Neutrophil (primary cell): ENCODE data around the gene RFPL1.
"Not testable (repeated sequence)": the region's sequence is repeated elsewhere in the genome, so short reads cannot be mapped to it uniquely, and the experiment has no call there.

ENCODE experiments used
- H3K27ac ChIP-seq: fragments of 200-600 bp; sonication (generic); 2 replicates; pipeline ENCODE4 v1.5.1; 2016; ENCODE audit warnings: mild to moderate bottlenecking, moderate library complexity
- H3K27me3 ChIP-seq: fragments of 200-600 bp; sonication (generic); 2 replicates; pipeline ENCODE4 v1.6.0; 2016; ENCODE audit warnings: mild to moderate bottlenecking
- H3K36me3 ChIP-seq: fragments of 200-600 bp; sonication (generic); 2 replicates; pipeline ENCODE4 v1.5.1; 2017
- H3K4me1 ChIP-seq, 2 experiments: fragments of 200-600 bp in 1 of 2; sonication (generic) in 1 of 2; 1 replicate in 1 of 2; 2 replicates in 1 of 2; pipeline versions ENCODE4 v1.5.1 to v1.6.1; 2013 to 2016; ENCODE audit warnings: low read depth in 1 of 2, low read length in 1 of 2, mild to moderate bottlenecking in 1 of 2, moderate library complexity in 1 of 2; ENCODE audit not compliant: control insufficient read depth in 1 of 2, insufficient read depth in 1 of 2
- H3K4me3 ChIP-seq, 2 experiments: fragments of 200-600 bp in 1 of 2; sonication (generic) in 1 of 2; 1 replicate in 1 of 2; 2 replicates in 1 of 2; pipeline ENCODE4 v1.5.1; 2013 to 2016; ENCODE audit warnings: low read depth in 1 of 2, low read length in 1 of 2, mild to moderate bottlenecking in 1 of 2, moderate library complexity in 1 of 2
- H3K9me3 ChIP-seq: fragments of 200-600 bp; sonication (generic); 2 replicates; pipeline ENCODE4 v1.5.1; 2016
- CTCF ChIP-seq: fragments of 200-600 bp; sonication (generic); IDR thresholded peaks from 2 replicates; pipeline ENCODE4 v1.5.1; 2016; ENCODE audit warnings: antibody characterized with exemption

RFPL1 gene

GRCh38 chr22:29485448-29485847 lies 47.1 kb downstream of the RFPL1 start:
- TF ChIP-seq CTCF, result no peak
- Histone ChIP-seq H3K9me3 (no peaks in the 10 kb centered on the region), H3K36me3 (no peaks in the 10 kb centered on the region), H3K4me3 (no peak overlapping the region), H3K27ac (no peak overlapping the region), H3K27me3 (peaks cover 25% of the 10 kb centered on the region), H3K4me1 (peaks cover 5 to 7% of the 10 kb centered on the region in 2 experiments)

GRCh38 chr22:29487426-29487986 lies 49.1 kb downstream of the RFPL1 start:
- Histone ChIP-seq H3K27me3 (peaks cover 4% of the 10 kb centered on the region), H3K36me3 (no peaks in the 10 kb centered on the region), H3K9me3 (no peaks in the 10 kb centered on the region), H3K4me1 (no peaks in the 10 kb centered on the region), H3K4me3 (no peak overlapping the region), H3K27ac (no peak overlapping the region)
- TF ChIP-seq CTCF, result no peak

GRCh38 chr22:29489127-29489780 lies 50.9 kb downstream of the RFPL1 start:
- H3K36me3 ChIP-seq, H3K27ac ChIP-seq, H3K27me3 ChIP-seq, H3K9me3 ChIP-seq, H3K4me3 ChIP-seq, H3K4me1 ChIP-seq: not testable (repeated sequence)

- H3K4me3 ChIP-seq, result no peak overlapping the region
- no peak for TF ChIP-seq CTCF
- H3K27me3 ChIP-seq, result no peaks in the 10 kb centered on the region
- H3K9me3 ChIP-seq, result no peaks in the 10 kb centered on the region
- H3K4me1 ChIP-seq, result no peaks in the 10 kb centered on the region
- H3K36me3 ChIP-seq, result no peaks in the 10 kb centered on the region
- H3K27ac ChIP-seq, result no peak overlapping the region
Observed at GRCh38 chr22:29491012-29491411, 52.6 kb downstream of the RFPL1 start.
